ENCODE results near the gene TEX35.
"Not testable (repeated sequence)": the region's sequence is repeated elsewhere in the genome, so short reads cannot be mapped to it uniquely, and the experiment has no call there.

TEX35 gene

GRCh38 chr1:178552856-178553255, 39.9 kb downstream of the TEX35 start:
- no peak for FAIRE-seq
- no peak for TF ChIP-seq POLR2A (IDR thresholded peaks at IDR 0.05; ENCODE audit: low read depth, low read length)
- DNase-seq (ENCODE audit: insufficient read length, low spot score) = no peak

- not testable (repeated sequence) for FAIRE-seq
Measured at GRCh38 chr1:178554351-178554750, 41.4 kb downstream of the TEX35 start.

GRCh38 chr1:178555613-178556012, 42.7 kb downstream of the TEX35 start:
- FAIRE-seq; DNase-seq (ENCODE audit: insufficient read length, low spot score): not testable (repeated sequence)

More at GRCh38 chr1:178554351-178554750, 41.4 kb downstream of the TEX35 start:
- not testable (repeated sequence) for DNase-seq (ENCODE audit: insufficient read length, low spot score)

- not testable (repeated sequence) for FAIRE-seq; DNase-seq (ENCODE audit: insufficient read length, low spot score)
Measured at GRCh38 chr1:178558816-178559215, 45.9 kb downstream of the TEX35 start.

GRCh38 chr1:178560871-178561376, 48.0 kb downstream of the TEX35 start:
- FAIRE-seq (no peak), DNase-seq (ENCODE audit: insufficient read length, low spot score) (no peak)
- no peak for TF ChIP-seq POLR2A (IDR thresholded peaks at IDR 0.05; ENCODE audit: low read depth, low read length)

GRCh38 chr1:178563099-178563820, 50.4 kb downstream of the TEX35 start:
- FAIRE-seq (no peak), DNase-seq (ENCODE audit: insufficient read length, low spot score) (no peak)
- no peak for TF ChIP-seq POLR2A (IDR thresholded peaks at IDR 0.05; ENCODE audit: low read depth, low read length)

GRCh38 chr1:178564086-178564782, 51.3 kb downstream of the TEX35 start:
- DNase-seq (ENCODE audit: insufficient read length, low spot score) (no peak), FAIRE-seq (no peak)
- no peak for TF ChIP-seq POLR2A (IDR thresholded peaks at IDR 0.05; ENCODE audit: low read depth, low read length)

- no peak for TF ChIP-seq POLR2A (IDR thresholded peaks at IDR 0.05; ENCODE audit: low read depth, low read length)
- FAIRE-seq = no peak
Measured at GRCh38 chr1:178564783-178565180, 51.9 kb downstream of the TEX35 start.

GRCh38 chr1:178565586-178565985, 52.7 kb downstream of the TEX35 start:
- DNase-seq (ENCODE audit: insufficient read length, low spot score) (no peak), FAIRE-seq (no peak)
- TF ChIP-seq POLR2A (IDR thresholded peaks at IDR 0.05; ENCODE audit: low read depth, low read length) = no peak

More at GRCh38 chr1:178564783-178565180, 51.9 kb downstream of the TEX35 start:
- no peak for DNase-seq (ENCODE audit: insufficient read length, low spot score)

- TF ChIP-seq POLR2A (IDR thresholded peaks at IDR 0.05; ENCODE audit: low read depth, low read length) = no peak
- DNase-seq (ENCODE audit: insufficient read length, low spot score) (no peak), FAIRE-seq (no peak)
Measured at GRCh38 chr1:178566187-178566586, 53.3 kb downstream of the TEX35 start.

GRCh38 chr1:178571807-178572206, 58.9 kb downstream of the TEX35 start:
- FAIRE-seq = no peak
- DNase-seq (ENCODE audit: insufficient read length, low spot score) = no peak
- no peak for TF ChIP-seq POLR2A (IDR thresholded peaks at IDR 0.05; ENCODE audit: low read depth, low read length)

Data from H54 (cell line).